OCI-LY7 (cell line): ENCODE results near the gene RAP1B.

ENCODE experiments used
- EZH2phosphoT487 ChIP-seq: fragments of 200-600 bp; sonication (generic); IDR thresholded peaks from 2 replicates; pipeline ENCODE4 v1.6.1; 2018; ENCODE audit warnings: low read depth, borderline replicate concordance, mild to moderate bottlenecking, mixed run types, antibody characterized with exemption, low read length, moderate library complexity, mixed read lengths
- TF ChIP-seq, protein P1 (sequence below): fragments of 200-600 bp; sonication (generic); conservative IDR thresholded peaks from 2 replicates; pipeline ENCODE4 v1.5.1; 2014; ENCODE audit warnings: mild to moderate bottlenecking, antibody characterized with exemption, low read length, moderate library complexity, mixed read lengths

DNA sequence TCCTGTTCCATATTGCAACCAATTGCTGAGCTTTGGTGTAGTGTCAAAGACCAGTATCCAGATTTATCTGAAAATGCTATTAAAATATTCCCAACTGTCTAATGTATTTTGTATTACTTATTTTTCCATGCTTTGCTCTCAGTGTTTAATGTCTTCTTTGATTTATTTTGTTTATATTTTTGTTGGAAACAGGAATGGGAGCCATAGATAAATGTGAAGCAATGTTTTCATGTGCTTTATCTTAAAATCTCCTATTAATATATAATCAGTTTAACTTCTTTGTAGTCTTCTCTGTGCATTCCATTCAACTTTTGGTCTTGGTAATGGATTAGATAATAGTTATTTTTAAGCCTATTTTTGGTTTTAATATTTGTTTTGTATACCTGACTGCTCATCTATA is 8.8 kb downstream of the RAP1B start:
- TF ChIP-seq, protein P1, sequence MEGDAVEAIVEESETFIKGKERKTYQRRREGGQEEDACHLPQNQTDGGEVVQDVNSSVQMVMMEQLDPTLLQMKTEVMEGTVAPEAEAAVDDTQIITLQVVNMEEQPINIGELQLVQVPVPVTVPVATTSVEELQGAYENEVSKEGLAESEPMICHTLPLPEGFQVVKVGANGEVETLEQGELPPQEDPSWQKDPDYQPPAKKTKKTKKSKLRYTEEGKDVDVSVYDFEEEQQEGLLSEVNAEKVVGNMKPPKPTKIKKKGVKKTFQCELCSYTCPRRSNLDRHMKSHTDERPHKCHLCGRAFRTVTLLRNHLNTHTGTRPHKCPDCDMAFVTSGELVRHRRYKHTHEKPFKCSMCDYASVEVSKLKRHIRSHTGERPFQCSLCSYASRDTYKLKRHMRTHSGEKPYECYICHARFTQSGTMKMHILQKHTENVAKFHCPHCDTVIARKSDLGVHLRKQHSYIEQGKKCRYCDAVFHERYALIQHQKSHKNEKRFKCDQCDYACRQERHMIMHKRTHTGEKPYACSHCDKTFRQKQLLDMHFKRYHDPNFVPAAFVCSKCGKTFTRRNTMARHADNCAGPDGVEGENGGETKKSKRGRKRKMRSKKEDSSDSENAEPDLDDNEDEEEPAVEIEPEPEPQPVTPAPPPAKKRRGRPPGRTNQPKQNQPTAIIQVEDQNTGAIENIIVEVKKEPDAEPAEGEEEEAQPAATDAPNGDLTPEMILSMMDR: no peak
- no peak for TF ChIP-seq EZH2phosphoT487
